Spleen (tissue), 7 donors: ENCODE results near the gene GRK6.

ENCODE experiments used
- POLR2A ChIP-seq, 3 donors: fragments of 450-650 bp; IDR thresholded peaks; one replicate each; pipeline ENCODE4 v1.5.1; 2017; ENCODE audit warnings: antibody characterized with exemption in 3 of 3, mild to moderate bottlenecking in 1 of 3
- POLR2AphosphoS5 ChIP-seq, 3 donors: sonication (generic); formaldehyde crosslinking; IDR thresholded peaks; one replicate each; pipeline ENCODE4 v1.5.1; 2017; ENCODE audit warnings: antibody characterized with exemption in 3 of 3
- TF ChIP-seq, protein P1 (sequence below), 11 experiments: fragments of 200-600 bp in 7 of 11; fragments of 450-650 bp in 4 of 11; sonication (generic) in 4 of 11; IDR thresholded peaks in 8 of 11; conservative IDR thresholded peaks in 3 of 11; 1 replicate in 7 of 11; 2 replicates in 4 of 11; pipeline versions ENCODE4 v1.4.0 to v1.8.0; 2016 to 2021; ENCODE audit warnings: antibody characterized with exemption in 11 of 11, inconsistent platforms in 4 of 11, mild to moderate bottlenecking in 1 of 11
- donor health status: DM: no; HTN: no; CAD: no; lungs with moderate emphysema.
- donor health status: DM: no; HTN: no; CAD: no.
- donor health status: DM: no; HTN: no; CAD: no.

DNA sequence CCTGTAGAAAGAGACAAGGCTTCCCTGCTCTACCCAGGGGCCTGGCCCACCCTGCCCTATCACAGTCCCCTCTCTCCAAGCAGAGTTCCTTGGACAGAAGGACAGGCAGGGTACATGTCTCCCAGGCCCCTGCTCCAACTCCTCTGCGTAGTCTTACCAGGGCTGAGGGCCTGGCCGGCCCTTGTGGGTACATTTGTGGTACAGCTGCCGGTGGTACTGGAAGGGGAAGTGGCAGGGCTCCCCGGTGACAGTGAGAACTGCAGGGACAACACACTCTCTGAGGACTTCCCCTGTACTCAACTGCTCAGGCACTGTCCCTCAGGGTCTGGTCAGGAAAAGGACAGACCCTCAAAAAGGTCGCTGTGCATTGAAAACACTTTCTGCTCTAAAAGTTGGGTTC lies 20.7 kb upstream of the GRK6 start:
- TF ChIP-seq, protein P1, sequence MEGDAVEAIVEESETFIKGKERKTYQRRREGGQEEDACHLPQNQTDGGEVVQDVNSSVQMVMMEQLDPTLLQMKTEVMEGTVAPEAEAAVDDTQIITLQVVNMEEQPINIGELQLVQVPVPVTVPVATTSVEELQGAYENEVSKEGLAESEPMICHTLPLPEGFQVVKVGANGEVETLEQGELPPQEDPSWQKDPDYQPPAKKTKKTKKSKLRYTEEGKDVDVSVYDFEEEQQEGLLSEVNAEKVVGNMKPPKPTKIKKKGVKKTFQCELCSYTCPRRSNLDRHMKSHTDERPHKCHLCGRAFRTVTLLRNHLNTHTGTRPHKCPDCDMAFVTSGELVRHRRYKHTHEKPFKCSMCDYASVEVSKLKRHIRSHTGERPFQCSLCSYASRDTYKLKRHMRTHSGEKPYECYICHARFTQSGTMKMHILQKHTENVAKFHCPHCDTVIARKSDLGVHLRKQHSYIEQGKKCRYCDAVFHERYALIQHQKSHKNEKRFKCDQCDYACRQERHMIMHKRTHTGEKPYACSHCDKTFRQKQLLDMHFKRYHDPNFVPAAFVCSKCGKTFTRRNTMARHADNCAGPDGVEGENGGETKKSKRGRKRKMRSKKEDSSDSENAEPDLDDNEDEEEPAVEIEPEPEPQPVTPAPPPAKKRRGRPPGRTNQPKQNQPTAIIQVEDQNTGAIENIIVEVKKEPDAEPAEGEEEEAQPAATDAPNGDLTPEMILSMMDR (IDR thresholded peaks at IDR 0.05 in 8 of 11, conservative IDR thresholded peaks at IDR 0.05 in 3 of 11), result peak in 10 of 11 experiments; percentile 17 to 74 (median 52)
- no peak for TF ChIP-seq POLR2A (IDR thresholded peaks at IDR 0.05)
- peak; percentile 32 to 61 (median 60) for TF ChIP-seq POLR2AphosphoS5 (IDR thresholded peaks at IDR 0.05)
